ENCODE data around the gene BAHCC1.

- TF ChIP-seq CTCF (IDR thresholded peaks at IDR 0.05; ENCODE audit: low read depth, low read length, poor library complexity, severe bottlenecking) (no peak), EZH2phosphoT487 (IDR thresholded peaks at IDR 0.05; ENCODE audit: borderline replicate concordance, low read length) (no peak)
Measured at GRCh38 chr17:81346908-81347349, 48.3 kb upstream of the BAHCC1 start.
